Activated CD4-positive, alpha-beta T cell treated with anti-CD3 and anti-CD28 coated beads, Interleukin-2, amount 10 ng/mL, durations not matched to agents 7 days and 5 days (primary cell): ENCODE measurements around the gene METTL15. TPM values are rescaled to one million over a fixed set of nuclear protein-coding genes. Genes with fewer than 3 reads are reported as not detected.
"Not testable (repeated sequence)": the region's sequence is repeated elsewhere in the genome, so short reads cannot be mapped to it uniquely, and the experiment has no call there.

Source experiments
- CTCF ChIA-PET: fragments of 350-600 bp; sonication (Branson Sonifier 250); formaldehyde crosslinking; loops from one replicate; lab custom pipeline; 2021; ENCODE audit warnings: antibody characterized with exemption; lab: Charles Lee
- POLR2A ChIA-PET: fragments of 350-600 bp; sonication (Branson Sonifier 250); formaldehyde crosslinking; loops from one replicate; lab custom pipeline; 2021; ENCODE audit warnings: antibody characterized with exemption; lab: Charles Lee
- DNase-seq: peaks from one replicate; pipeline ENCODE4 v3.0.0-alpha.2; 2020
- H3K27ac Mint-ChIP-seq: one replicate; pipeline ENCODE4 v1.8.0; 2021; ENCODE audit warnings: mild to moderate bottlenecking, moderate library complexity, mixed read lengths
- H3K27me3 Mint-ChIP-seq: one replicate; pipeline ENCODE4 v1.8.0; 2021; ENCODE audit warnings: mixed read lengths
- H3K36me3 Mint-ChIP-seq: one replicate; pipeline ENCODE4 v1.8.0; 2021; ENCODE audit warnings: low read depth, mixed read lengths
- H3K4me1 Mint-ChIP-seq: one replicate; pipeline ENCODE4 v1.8.0; 2021; ENCODE audit warnings: mixed read lengths
- H3K4me3 Mint-ChIP-seq: one replicate; pipeline ENCODE4 v1.8.0; 2021; ENCODE audit warnings: mild to moderate bottlenecking, moderate library complexity, mixed read lengths
- H3K9me3 Mint-ChIP-seq: one replicate; pipeline ENCODE4 v1.8.0; 2021; ENCODE audit warnings: mixed read lengths
- total RNA-seq, 2 experiments: library from RNA; stranded (reverse); gene quantifications; one replicate each; pipeline ENCODE4 v1.2.3, GENCODE V29; 2021

Gene METTL15
- total RNA-seq, 2 experiments from 2014 or later, result 9.6 to 11.6 TPM

- Mint-ChIP-seq H3K4me1 (no peaks in the 10 kb centered on the region), H3K4me3 (no peak overlapping the region), H3K27ac (no peak overlapping the region), H3K36me3 (peaks cover 2% of the 10 kb centered on the region), H3K27me3 (no peaks in the 10 kb centered on the region), H3K9me3 (peaks cover under 1% of the 10 kb centered on the region)
- DNase-seq, result no peak
- ChIA-PET CTCF (no interaction called here), POLR2A (no interaction called here)
Observed at GRCh38 chr11:28284196-28284595, 176.0 kb downstream of the METTL15 start.

GRCh38 chr11:28289444-28289843, 181.3 kb downstream of the METTL15 start:
- H3K4me1 Mint-ChIP-seq, result no peaks in the 10 kb centered on the region
- no peak overlapping the region for H3K4me3 Mint-ChIP-seq
- peaks cover 2% of the 10 kb centered on the region for H3K9me3 Mint-ChIP-seq
- no peak overlapping the region for H3K27ac Mint-ChIP-seq
- ChIA-PET POLR2A (no interaction called here), CTCF (no interaction called here)
- no peaks in the 10 kb centered on the region for H3K27me3 Mint-ChIP-seq
- no peak for DNase-seq
- peaks cover 9% of the 10 kb centered on the region for H3K36me3 Mint-ChIP-seq

DNA sequence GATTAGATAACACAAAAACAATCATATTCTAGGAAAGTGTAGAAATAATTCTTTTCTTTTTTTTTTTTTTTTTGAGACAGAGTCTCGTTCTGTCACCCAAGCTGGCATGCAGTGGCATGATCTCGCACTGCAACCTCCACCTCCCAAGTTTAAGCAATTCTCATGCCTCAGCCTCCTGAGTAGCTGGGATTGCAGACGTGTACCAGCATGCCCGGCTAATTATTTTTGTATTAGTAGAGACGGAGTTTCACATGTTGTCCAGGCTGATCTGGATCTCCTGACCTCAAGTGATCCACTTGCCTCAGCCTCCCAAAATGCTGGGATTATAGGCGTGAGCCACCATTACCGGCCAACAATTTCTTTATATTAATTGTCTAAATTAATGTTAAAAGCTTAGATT, 182.8 kb downstream of the METTL15 start:
- DNase-seq, H3K9me3 Mint-ChIP-seq, H3K4me3 Mint-ChIP-seq, H3K27ac Mint-ChIP-seq, CTCF ChIA-PET, POLR2A ChIA-PET, H3K4me1 Mint-ChIP-seq, H3K27me3 Mint-ChIP-seq: not testable (repeated sequence)
- H3K36me3 Mint-ChIP-seq, result peaks cover 12% of the 10 kb centered on the region

DNA sequence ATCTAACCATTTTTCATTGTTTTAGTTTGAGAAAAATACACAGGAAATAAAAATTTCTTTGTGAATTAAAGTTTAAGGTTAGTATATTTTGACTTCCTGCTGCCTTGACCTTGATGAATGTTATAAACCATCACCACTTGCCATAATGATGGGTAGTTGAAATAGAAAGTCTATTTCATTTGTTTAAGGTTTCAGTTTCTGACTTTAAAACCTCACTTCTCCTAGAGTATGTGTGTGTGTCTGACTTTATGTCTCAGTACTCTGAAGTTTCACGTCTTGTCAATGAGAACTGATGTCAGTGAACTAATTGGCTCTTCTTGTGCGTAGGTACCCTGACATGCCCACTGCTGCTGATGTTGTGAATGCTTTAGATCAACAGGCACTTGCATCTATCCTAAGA, 188.2 kb downstream of the METTL15 start:
- peaks cover 6% of the 10 kb centered on the region for H3K4me1 Mint-ChIP-seq
- H3K9me3 Mint-ChIP-seq, result peaks cover 2% of the 10 kb centered on the region
- no peak for DNase-seq
- CTCF ChIA-PET, result no interaction called here
- no peak overlapping the region for H3K4me3 Mint-ChIP-seq
- POLR2A ChIA-PET, result no interaction called here
- no peaks in the 10 kb centered on the region for H3K27me3 Mint-ChIP-seq
- peaks cover 14% of the 10 kb centered on the region for H3K36me3 Mint-ChIP-seq
- no peak overlapping the region for H3K27ac Mint-ChIP-seq

- DNase-seq, result no peak
- H3K9me3 Mint-ChIP-seq, result no peaks in the 10 kb centered on the region
- H3K4me1 Mint-ChIP-seq, result peaks cover 6% of the 10 kb centered on the region
- no peak overlapping the region for H3K27ac Mint-ChIP-seq
- ChIA-PET POLR2A (no interaction called here), CTCF (interaction anchor here (0.5 kb wide), 1 partner anchor 21 kb away, joined by 6 read pairs; no protein-coding TSS in a partner anchor)
- peaks cover 12% of the 10 kb centered on the region for H3K36me3 Mint-ChIP-seq
- no peak overlapping the region for H3K4me3 Mint-ChIP-seq
- no peaks in the 10 kb centered on the region for H3K27me3 Mint-ChIP-seq
Observed at GRCh38 chr11:28298209-28298608, 190.0 kb downstream of the METTL15 start.

DNA sequence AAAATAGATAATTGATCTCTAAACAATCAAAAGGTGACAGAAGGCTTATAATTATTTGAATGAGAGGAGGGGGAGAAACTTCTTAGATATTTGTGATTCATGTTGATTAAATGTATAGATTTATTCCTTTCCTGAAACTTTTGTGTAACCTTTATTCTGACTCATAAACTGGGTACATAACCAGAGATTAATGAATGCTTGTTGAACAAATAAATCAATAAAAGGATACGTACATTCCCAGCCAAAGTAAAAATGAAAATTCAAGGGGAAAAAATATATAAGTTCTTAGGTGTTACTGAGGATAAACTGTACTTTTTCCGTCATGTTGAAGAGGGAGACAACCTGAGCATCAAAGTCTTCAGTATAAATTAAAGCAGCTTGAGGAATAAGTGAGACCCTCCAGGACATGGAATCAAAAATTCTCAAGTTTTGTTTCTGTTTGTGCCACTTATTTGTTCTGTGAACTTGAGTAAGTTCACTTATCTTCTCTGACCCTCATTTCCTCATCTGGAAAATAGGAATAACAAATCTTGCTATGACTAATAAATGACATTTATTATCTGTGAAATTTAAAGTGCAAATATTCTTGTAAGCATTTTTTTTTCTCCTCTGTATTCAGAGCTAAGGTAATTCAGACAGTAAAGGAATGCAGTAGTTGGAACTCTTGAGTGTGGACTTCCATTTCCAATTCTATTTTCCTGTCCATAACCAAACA, 195.4 kb downstream of the METTL15 start:
- ChIA-PET POLR2A (no interaction called here), CTCF (interaction anchor here (0.6 kb wide), 1 partner anchor 23 kb away, joined by 3 read pairs; no protein-coding TSS in a partner anchor)
- Mint-ChIP-seq H3K27ac (no peak overlapping the region), H3K9me3 (no peaks in the 10 kb centered on the region), H3K4me3 (no peak overlapping the region), H3K4me1 (no peaks in the 10 kb centered on the region), H3K36me3 (peaks cover 10% of the 10 kb centered on the region), H3K27me3 (no peaks in the 10 kb centered on the region)
- no peak for DNase-seq

DNA sequence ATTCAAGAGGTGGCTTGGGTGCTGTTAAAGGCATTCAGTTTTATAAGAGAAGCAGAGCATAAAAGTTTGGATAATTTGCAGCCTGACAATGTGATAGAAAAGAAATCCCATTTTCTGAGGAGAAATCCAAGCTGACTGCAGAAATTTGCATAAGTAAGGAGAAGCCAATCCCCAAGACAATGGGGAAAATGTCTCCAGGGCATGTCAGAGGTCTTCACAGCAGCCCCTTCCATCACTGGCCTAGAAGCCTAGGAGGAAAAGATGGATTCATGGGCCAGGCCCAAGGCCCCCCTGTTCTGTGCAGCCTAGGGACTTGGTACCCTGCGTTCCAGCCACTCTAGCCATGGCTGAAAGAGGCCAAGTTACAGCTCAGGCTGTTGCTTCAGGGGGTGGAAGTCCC, 207.3 kb downstream of the METTL15 start:
- Mint-ChIP-seq H3K9me3 (peaks cover 7% of the 10 kb centered on the region), H3K27me3 (no peaks in the 10 kb centered on the region), H3K36me3 (peaks cover 5% of the 10 kb centered on the region), H3K4me1 (no peaks in the 10 kb centered on the region), H3K27ac (no peak overlapping the region), H3K4me3 (no peak overlapping the region)
- DNase-seq, result no peak
- POLR2A ChIA-PET, result no interaction called here
- CTCF ChIA-PET, result no interaction called here

GRCh38 chr11:28318871-28319270, 210.7 kb downstream of the METTL15 start:
- Mint-ChIP-seq H3K4me3 (no peak overlapping the region), H3K36me3 (peaks cover 5% of the 10 kb centered on the region), H3K27ac (no peak overlapping the region), H3K9me3 (peaks cover 7% of the 10 kb centered on the region), H3K27me3 (no peaks in the 10 kb centered on the region), H3K4me1 (no peaks in the 10 kb centered on the region)
- POLR2A ChIA-PET, result no interaction called here
- no peak for DNase-seq
- CTCF ChIA-PET, result interaction anchor here (0.8 kb wide), 1 partner anchor 21 kb away, joined by 6 read pairs; no protein-coding TSS in a partner anchor

DNA sequence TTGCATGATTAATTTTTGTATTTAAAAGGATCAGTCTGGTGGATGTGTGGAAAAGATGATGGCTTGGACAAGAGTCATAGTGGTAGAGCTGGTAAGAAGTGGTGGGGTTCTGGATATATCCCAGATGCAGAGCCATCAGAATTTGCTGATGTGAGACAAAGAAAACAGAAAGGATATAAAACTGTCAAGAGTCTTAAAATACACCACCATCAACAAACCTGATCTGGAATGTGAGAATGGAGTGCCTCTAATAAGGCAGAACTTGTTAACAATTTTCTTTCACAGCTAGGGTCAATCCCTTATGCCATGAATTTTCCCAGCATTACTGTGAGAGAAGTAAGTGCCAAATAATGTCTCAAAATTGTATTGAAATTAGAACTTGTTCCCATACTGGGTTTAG, 215.4 kb downstream of the METTL15 start:
- H3K27me3 Mint-ChIP-seq, result no peaks in the 10 kb centered on the region
- H3K27ac Mint-ChIP-seq, result no peak overlapping the region
- H3K4me3 Mint-ChIP-seq, result no peak overlapping the region
- DNase-seq, result no peak
- no peaks in the 10 kb centered on the region for H3K36me3 Mint-ChIP-seq
- ChIA-PET CTCF (no interaction called here), POLR2A (no interaction called here)
- no peaks in the 10 kb centered on the region for H3K4me1 Mint-ChIP-seq
- no peaks in the 10 kb centered on the region for H3K9me3 Mint-ChIP-seq

DNA sequence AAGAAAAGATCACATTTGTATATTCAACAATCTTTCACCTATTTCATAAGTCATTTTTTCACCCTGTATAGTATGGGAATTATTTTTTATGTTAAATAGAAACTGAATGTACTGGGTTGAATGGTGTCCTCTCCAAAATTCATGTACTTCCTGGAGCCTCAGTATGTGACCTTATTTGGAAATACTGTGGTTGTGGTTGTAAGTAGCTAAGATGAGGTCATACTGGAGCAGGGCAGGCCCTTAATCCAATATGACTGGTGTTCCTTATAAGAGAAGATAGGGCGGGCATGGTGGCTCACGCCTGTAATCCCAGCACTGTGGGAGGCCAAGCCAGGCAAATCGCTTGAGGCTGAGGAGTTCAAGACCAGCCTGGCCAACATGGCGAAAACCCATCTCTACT, 224.2 kb downstream of the METTL15 start:
- H3K9me3 Mint-ChIP-seq, POLR2A ChIA-PET, H3K27ac Mint-ChIP-seq, H3K27me3 Mint-ChIP-seq, H3K36me3 Mint-ChIP-seq, H3K4me3 Mint-ChIP-seq, DNase-seq, H3K4me1 Mint-ChIP-seq, CTCF ChIA-PET: not testable (repeated sequence)

DNA sequence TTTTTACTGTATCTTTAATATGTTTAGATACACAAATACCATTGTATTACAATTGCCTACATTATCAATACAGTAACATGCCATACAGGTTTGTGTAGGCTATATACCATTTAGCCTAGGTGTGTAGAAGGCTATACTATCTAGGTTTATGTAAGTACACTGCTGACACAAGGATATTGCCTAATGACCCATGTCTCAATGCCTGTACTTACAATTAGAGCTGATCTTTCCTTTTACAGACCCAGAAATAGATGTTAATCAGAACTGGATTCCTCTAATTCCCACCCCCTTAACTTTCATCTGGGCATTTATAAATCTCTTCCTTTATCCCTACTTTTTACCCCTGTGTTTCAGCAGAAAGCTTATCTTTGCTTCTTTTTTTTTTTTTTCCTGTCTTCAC, 229.5 kb downstream of the METTL15 start:
- no peaks in the 10 kb centered on the region for H3K36me3 Mint-ChIP-seq
- no peaks in the 10 kb centered on the region for H3K4me1 Mint-ChIP-seq
- ChIA-PET POLR2A (interaction anchor here (0.6 kb wide), 1 partner anchor 290 kb away, joined by 4 read pairs; no protein-coding TSS in a partner anchor), CTCF (interaction anchor here (0.6 kb wide), 1 partner anchor 86 kb away, joined by 4 read pairs; no protein-coding TSS in a partner anchor)
- peaks cover 15% of the 10 kb centered on the region for H3K9me3 Mint-ChIP-seq
- no peak overlapping the region for H3K4me3 Mint-ChIP-seq
- H3K27me3 Mint-ChIP-seq, result no peaks in the 10 kb centered on the region
- DNase-seq, result no peak
- H3K27ac Mint-ChIP-seq, result no peak overlapping the region

DNA sequence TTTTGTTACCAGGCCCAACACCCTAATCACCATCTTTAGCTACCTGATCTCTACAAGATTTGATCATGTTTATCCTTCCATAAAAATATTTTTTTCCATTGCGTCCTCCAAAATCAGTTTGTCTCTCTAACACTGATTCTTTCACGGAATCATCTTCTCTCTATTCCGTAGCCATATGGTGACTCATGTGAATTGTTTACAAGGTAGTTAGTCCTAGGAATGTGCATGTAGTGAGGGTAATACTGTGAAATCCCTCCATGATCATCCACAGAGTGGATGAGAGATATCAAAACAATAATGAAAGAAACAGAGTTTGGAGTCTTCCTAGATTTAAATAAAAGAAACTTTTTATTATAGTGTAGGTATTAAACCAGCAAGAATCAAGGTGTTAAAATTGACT, 230.2 kb downstream of the METTL15 start:
- Mint-ChIP-seq H3K9me3 (peaks cover 15% of the 10 kb centered on the region), H3K27ac (no peak overlapping the region), H3K36me3 (no peaks in the 10 kb centered on the region), H3K4me3 (no peak overlapping the region), H3K27me3 (no peaks in the 10 kb centered on the region), H3K4me1 (no peaks in the 10 kb centered on the region)
- ChIA-PET CTCF (no interaction called here), POLR2A (no interaction called here)
- no peak for DNase-seq

- Mint-ChIP-seq H3K27me3 (no peaks in the 10 kb centered on the region), H3K4me1 (no peaks in the 10 kb centered on the region), H3K36me3 (no peaks in the 10 kb centered on the region), H3K9me3 (peaks cover 15% of the 10 kb centered on the region), H3K4me3 (no peak overlapping the region), H3K27ac (no peak overlapping the region)
- DNase-seq, result no peak
- ChIA-PET POLR2A (no interaction called here), CTCF (no interaction called here)
Observed at GRCh38 chr11:28339488-28339887, 231.3 kb downstream of the METTL15 start.

- peaks cover 15% of the 10 kb centered on the region for H3K9me3 Mint-ChIP-seq
- DNase-seq, result no peak
- H3K27me3 Mint-ChIP-seq, result no peaks in the 10 kb centered on the region
- ChIA-PET CTCF (no interaction called here), POLR2A (no interaction called here)
- no peak overlapping the region for H3K27ac Mint-ChIP-seq
- H3K4me3 Mint-ChIP-seq, result no peak overlapping the region
- no peaks in the 10 kb centered on the region for H3K4me1 Mint-ChIP-seq
- H3K36me3 Mint-ChIP-seq, result no peaks in the 10 kb centered on the region
Observed at GRCh38 chr11:28342716-28343115, 234.5 kb downstream of the METTL15 start.
